HG02885 (cell line): ENCODE results near the gene TMEM178B.
"Not testable (repeated sequence)": the region's sequence is repeated elsewhere in the genome, so short reads cannot be mapped to it uniquely, and the experiment has no call there.

ENCODE experiments used
- ATAC-seq: cut with Tn5 transposase; IDR thresholded peaks from one replicate; pipeline ENCODE4 v1.9.1; 2021; ENCODE audit warnings: mild to moderate bottlenecking; ENCODE audit not compliant: unreplicated experiment, poor library complexity

The TMEM178B gene

GRCh38 chr7:141132671-141133070 lies 58.8 kb downstream of the TMEM178B start:
- no peak for ATAC-seq

GRCh38 chr7:141133646-141134045 lies 59.8 kb downstream of the TMEM178B start:
- no peak for ATAC-seq

GRCh38 chr7:141142058-141142457 lies 68.2 kb downstream of the TMEM178B start:
- ATAC-seq = no peak

GRCh38 chr7:141144921-141145629 lies 71.2 kb downstream of the TMEM178B start:
- ATAC-seq = no peak

- no peak for ATAC-seq
Observed at GRCh38 chr7:141145630-141145982, 71.7 kb downstream of the TMEM178B start.

- ATAC-seq = no peak
Observed at GRCh38 chr7:141147482-141147881, 73.6 kb downstream of the TMEM178B start.

GRCh38 chr7:141150465-141150864 lies 76.6 kb downstream of the TMEM178B start:
- ATAC-seq = no peak

GRCh38 chr7:141151746-141152145 lies 77.9 kb downstream of the TMEM178B start:
- no peak for ATAC-seq

GRCh38 chr7:141153231-141153630 lies 79.4 kb downstream of the TMEM178B start:
- no peak for ATAC-seq

GRCh38 chr7:141154131-141154732 lies 80.4 kb downstream of the TMEM178B start:
- no peak for ATAC-seq

- no peak for ATAC-seq
Observed at GRCh38 chr7:141156407-141156806, 82.5 kb downstream of the TMEM178B start.

- ATAC-seq = no peak
Observed at GRCh38 chr7:141157138-141157765, 83.4 kb downstream of the TMEM178B start.

GRCh38 chr7:141158561-141158960 lies 84.7 kb downstream of the TMEM178B start:
- no peak for ATAC-seq

GRCh38 chr7:141160246-141160860 lies 86.5 kb downstream of the TMEM178B start:
- no peak for ATAC-seq

- ATAC-seq = no peak
Observed at GRCh38 chr7:141161550-141162535, 88.0 kb downstream of the TMEM178B start.

- ATAC-seq = no peak
Observed at GRCh38 chr7:141165521-141165920, 91.7 kb downstream of the TMEM178B start.

- no peak for ATAC-seq
Observed at GRCh38 chr7:141166926-141167325, 93.1 kb downstream of the TMEM178B start.

- ATAC-seq = no peak
Observed at GRCh38 chr7:141167381-141167964, 93.6 kb downstream of the TMEM178B start.

- not testable (repeated sequence) for ATAC-seq
Observed at GRCh38 chr7:141169157-141169556, 95.3 kb downstream of the TMEM178B start.

- not testable (repeated sequence) for ATAC-seq
Observed at GRCh38 chr7:141175728-141176127, 101.9 kb downstream of the TMEM178B start.
